K562 (cell line): ENCODE data around the gene EEA1. TPM values are rescaled to one million over a fixed set of nuclear protein-coding genes. Genes with fewer than 3 reads are reported as not detected.

Source experiments
- ATAC-seq: fragments of 200-7000 bp; cut with Tn5 transposase; 3 replicates; pipeline ENCODE4 v1.9.1; 2020; ENCODE audit warnings: moderate library complexity
- BruUV-seq: library from RNA; stranded (reverse); fragments of 400-500 nt; replicated peaks from 2 replicates; lab custom pipeline; 2021; lab: Mats Ljungman, UMichigan
- CTCF ChIA-PET: fragments of 300-600 bp; formaldehyde crosslinking; extraction: SDS; loops from one replicate; lab custom pipeline; 2021; ENCODE audit warnings: low intra/inter-chr PET ratio; lab: Yijun Ruan, JAX
- POLR2A ChIA-PET: fragments of 300-600, 350-650 bp; sonication (Branson Sonifier 250); formaldehyde crosslinking; extraction: SDS; loops from one replicate; lab custom pipeline; 2021; ENCODE audit warnings: antibody characterized with exemption, inconsistent platforms; lab: Yijun Ruan, JAX
- DNase-seq, 4 experiments: peaks; one replicate each; pipeline versions ENCODE4 v3.0.0 to v3.0.0-alpha.2; 2011 to 2018; ENCODE audit warnings: low spot score in 3 of 4, mixed read lengths in 3 of 4; ENCODE audit errors: extremely low read depth in 1 of 4
- FAIRE-seq: peaks from 2 replicates; lab custom pipeline; 2011; peaks lifted over from hg19 to GRCh38; lab: Jason Lieb, UNC
- H2AFZ ChIP-seq: 2 replicates; pipeline ENCODE4 v1.6.0; 2011; ENCODE audit warnings: low read depth, low read length, control low read depth, inconsistent platforms
- H3K27ac ChIP-seq: fragments of 200-600 bp; 3 replicates; pipeline ENCODE4 v1.8.0; 2011; ENCODE audit warnings: low read depth, mild to moderate bottlenecking, control low read depth, inconsistent platforms, low read length, moderate library complexity, mixed read lengths; ENCODE audit errors: extremely low read depth
- H3K27me3 ChIP-seq, 2 experiments: fragments of 300-600 bp in 1 of 2; 2 replicates in 1 of 2; 3 replicates in 1 of 2; pipeline versions ENCODE4 v1.6.0 to v1.8.0; 2011; ENCODE audit warnings: inconsistent platforms in 2 of 2, low read length in 2 of 2, mild to moderate bottlenecking in 1 of 2, mixed read lengths in 1 of 2, moderate library complexity in 1 of 2; ENCODE audit not compliant: control insufficient read depth in 2 of 2, insufficient read depth in 2 of 2
- H3K36me3 ChIP-seq: fragments of 300-600 bp; 3 replicates; pipeline ENCODE4 v1.8.0; 2011; ENCODE audit warnings: mild to moderate bottlenecking, low read length, inconsistent platforms; ENCODE audit not compliant: control insufficient read depth, insufficient read depth
- H3K4me1 ChIP-seq, 2 experiments: fragments of 200-600 bp in 1 of 2; replicated peaks in 1 of 2; 2 replicates in 1 of 2; 3 replicates in 1 of 2; pipeline versions ENCODE4 v1.5.1 to v1.8.0; 2011; ENCODE audit warnings: inconsistent platforms in 2 of 2, low read length in 2 of 2, mild to moderate bottlenecking in 1 of 2, mixed read lengths in 1 of 2, moderate library complexity in 1 of 2; ENCODE audit not compliant: control insufficient read depth in 2 of 2, insufficient read depth in 2 of 2
- H3K4me2 ChIP-seq: 2 replicates; pipeline ENCODE4 v1.6.1; 2011; ENCODE audit warnings: low read length, control low read depth, inconsistent platforms, mixed read lengths; ENCODE audit not compliant: insufficient read depth
- H3K4me3 ChIP-seq: fragments of 200-600 bp; sonication (generic), shearing (Covaris generic); 2 replicates; pipeline ENCODE4 v1.5.1; 2016; ENCODE audit warnings: control low read depth, inconsistent platforms
- H3K79me2 ChIP-seq: fragments of 200-600 bp; 3 replicates; pipeline ENCODE4 v1.8.0; 2011; ENCODE audit warnings: low read length, inconsistent platforms; ENCODE audit not compliant: control insufficient read depth, insufficient read depth
- H3K9ac ChIP-seq, 2 experiments: 2 replicates each; pipeline versions ENCODE4 v1.6.0 to v1.6.1; 2011; ENCODE audit warnings: low read depth in 2 of 2, low read length in 2 of 2, control low read depth in 1 of 2, inconsistent platforms in 1 of 2, mild to moderate bottlenecking in 1 of 2, mixed read lengths in 1 of 2; ENCODE audit not compliant: insufficient read depth in 1 of 2
- H3K9me1 ChIP-seq: one replicate; pipeline ENCODE4 v1.6.0; 2011; ENCODE audit warnings: inconsistent platforms, mild to moderate bottlenecking, low read length, moderate library complexity; ENCODE audit not compliant: control insufficient read depth, insufficient read depth
- H3K9me3 ChIP-seq: replicated peaks from 2 replicates; pipeline ENCODE4 v1.5.1; 2011; ENCODE audit warnings: low read depth, low read length, inconsistent platforms; ENCODE audit not compliant: control insufficient read depth, insufficient read depth
- H4K20me1 ChIP-seq: replicated peaks from 2 replicates; pipeline ENCODE4 v1.6.1; 2011; ENCODE audit warnings: low read length, inconsistent platforms, mixed read lengths; ENCODE audit not compliant: control insufficient read depth, insufficient read depth
- FOXA3 ChIP-seq, 2 experiments: fragments of 450-650 bp in 1 of 2; sonication (generic) in 1 of 2; formaldehyde crosslinking; IDR thresholded peaks in 1 of 2; conservative IDR thresholded peaks in 1 of 2; 2 replicates each; pipeline versions ENCODE4 v1.4.0 to v1.8.0; 2020 to 2022; ENCODE audit warnings: mild to moderate bottlenecking in 2 of 2, missing genetic modification reagents in 1 of 2
- KDM4B ChIP-seq, 2 experiments: fragments of 450-650 bp in 1 of 2; sonication (generic) in 1 of 2; IDR thresholded peaks; 2 replicates each; pipeline ENCODE4 v1.6.1; 2016 to 2017; ENCODE audit warnings: borderline replicate concordance in 2 of 2, antibody characterized with exemption in 1 of 2, low read depth in 1 of 2, mild to moderate bottlenecking in 1 of 2
- MCM7 ChIP-seq, 2 experiments: fragments of 450-650 bp; IDR thresholded peaks; 2 replicates each; pipeline ENCODE4 v1.6.1; 2016 to 2018
- POLR2G ChIP-seq: fragments of 200-400 bp; formaldehyde crosslinking; IDR thresholded peaks from 2 replicates; pipeline ENCODE4 v1.6.1; 2017; ENCODE audit warnings: low read depth, mild to moderate bottlenecking, antibody characterized with exemption, low read length, moderate library complexity
- THAP7 ChIP-seq: fragments of 250-450 bp; sonication (Bioruptor Pico); IDR thresholded peaks from 2 replicates; pipeline ENCODE4 v1.5.0; 2021
- YBX1 ChIP-seq: fragments of 450-650 bp; IDR thresholded peaks from 2 replicates; pipeline ENCODE4 v1.7.1; 2016; ENCODE audit warnings: mild to moderate bottlenecking
- ZNF140 ChIP-seq: fragments of 250-450 bp; sonication (Bioruptor Pico); IDR thresholded peaks from 2 replicates; pipeline ENCODE4 v1.8.0; 2021; ENCODE audit warnings: moderate library complexity, mild to moderate bottlenecking, inconsistent platforms
- WGBS: fragments of 100-300 bp; shearing (Covaris generic); methylation state at CpG from one replicate; pipeline ENCODE4 v1.1.6; 2016; ENCODE audit warnings: low coverage, mixed read lengths; ENCODE audit not compliant: insufficient coverage; ENCODE audit errors: missing lambda C conversion rate; 5-methylcytosine and 5-hydroxymethylcytosine counted together
- in situ Hi-C: fragments of 300-500 bp; cut with MboI; formaldehyde crosslinking; loops from 4 replicates; pipeline ENCODE4 v1.15.0; 2018; ENCODE audit warnings: inconsistent platforms, mixed read lengths
- intact Hi-C: fragments of 100-400 bp; cut with micrococcal nuclease; formaldehyde crosslinking; loops from 2 replicates; pipeline ENCODE4 v1.14.2; 2022
- polyA plus RNA-seq, 8 experiments: library from polyadenylated mRNA; depleted of rRNA in 4 of 8; stranded (reverse) in 5 of 8; unstranded in 3 of 8; fragments of >200 nt; fragmentation: Nextera tagmentation in 2 of 8; fragmentation: Illumina TruSeq in 1 of 8; extraction: Ambion mirVana in 2 of 8; extraction: Trizol in 1 of 8; gene quantifications; 2 replicates each; pipeline versions ENCODE4 v1.2.1 to v1.2.3, GENCODE V29; 2011 to 2014; ENCODE audit warnings: inconsistent platforms in 1 of 8, missing spikeins in 1 of 8
- total RNA-seq, 7 experiments: library from RNA; depleted of rRNA in 6 of 7; stranded (reverse); fragments of >200 nt in 6 of 7; fragmentation: Illumina TruSeq in 2 of 7; extraction: Trizol in 2 of 7; gene quantifications; 2 replicates each; pipeline versions ENCODE4 v1.2.1 to v1.2.3, GENCODE V29; 2011 to 2021; ENCODE audit warnings: low replicate concordance in 1 of 7
- TF ChIP-seq, protein P1 (sequence below): fragments of 450-650 bp; formaldehyde crosslinking; IDR thresholded peaks from 2 replicates; pipeline ENCODE4 v1.4.0; 2022; ENCODE audit warnings: missing genetic modification characterization
- TF ChIP-seq, protein P2 (sequence below): IDR thresholded peaks from 3 replicates; pipeline ENCODE4 v1.6.1; 2011; ENCODE audit warnings: borderline replicate concordance, mild to moderate bottlenecking, moderate library complexity; ENCODE audit not compliant: insufficient read length; ENCODE audit errors: extremely low read depth

EEA1 gene
- total and polyA plus RNA-seq, 9 of the 15 experiments (the other 6 are each of a cell fraction or from before 2014, with no cell fraction given) = 3.5 to 17.1 (median 7.5) TPM

DNA sequence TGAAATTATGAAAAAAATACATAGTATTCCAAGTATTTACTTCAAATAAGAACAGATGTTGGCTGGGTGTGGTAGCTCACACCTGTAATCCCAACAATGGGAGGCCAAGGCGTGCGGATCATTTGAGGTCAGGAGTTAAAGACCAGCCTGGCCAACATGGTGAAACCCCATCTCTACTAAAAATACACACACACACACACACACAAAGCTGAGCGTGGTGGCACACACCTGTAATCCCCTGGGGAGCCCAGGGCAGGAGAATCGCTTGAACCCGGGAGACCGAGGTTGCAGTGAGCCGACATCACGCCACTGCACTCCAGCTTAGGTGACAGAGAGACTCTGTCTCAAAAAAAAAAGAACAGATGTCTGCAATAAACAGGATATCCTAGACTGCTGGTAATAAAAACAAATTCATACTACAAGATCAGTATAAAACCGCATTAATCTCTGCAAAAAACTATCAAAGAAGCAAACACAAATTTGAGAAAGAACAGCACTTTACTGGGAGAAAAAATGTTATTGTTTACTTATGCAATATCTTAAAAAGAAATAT lies 23.8 kb downstream of the EEA1 start:
- POLR2A ChIA-PET = no interaction called here
- Histone ChIP-seq H3K9me1 (no peaks in the 10 kb centered on the region), H3K9me3 (no peaks in the 10 kb centered on the region), H3K79me2 (peaks cover 65% of the 10 kb centered on the region), H3K36me3 (no peaks in the 10 kb centered on the region), H3K9ac (no peak overlapping the region), H3K4me1 (no peaks in the 10 kb centered on the region), H4K20me1 (no peaks in the 10 kb centered on the region), H3K4me2 (no peak overlapping the region), H3K27me3 (no peaks in the 10 kb centered on the region), H3K27ac (no peak overlapping the region), H3K4me3 (no peak overlapping the region), H2AFZ (no peak overlapping the region)
- in situ Hi-C loops = no loop called here
- BruUV-seq = no TSS peak
- no peak for FAIRE-seq
- CTCF ChIA-PET = no interaction called here
- ATAC-seq = no peak
- DNase-seq = no peak
- WGBS = 84% methylated on average over 9 of the region's 9 CpGs
- intact Hi-C loops = no loop called here
- TF ChIP-seq, protein P1, sequence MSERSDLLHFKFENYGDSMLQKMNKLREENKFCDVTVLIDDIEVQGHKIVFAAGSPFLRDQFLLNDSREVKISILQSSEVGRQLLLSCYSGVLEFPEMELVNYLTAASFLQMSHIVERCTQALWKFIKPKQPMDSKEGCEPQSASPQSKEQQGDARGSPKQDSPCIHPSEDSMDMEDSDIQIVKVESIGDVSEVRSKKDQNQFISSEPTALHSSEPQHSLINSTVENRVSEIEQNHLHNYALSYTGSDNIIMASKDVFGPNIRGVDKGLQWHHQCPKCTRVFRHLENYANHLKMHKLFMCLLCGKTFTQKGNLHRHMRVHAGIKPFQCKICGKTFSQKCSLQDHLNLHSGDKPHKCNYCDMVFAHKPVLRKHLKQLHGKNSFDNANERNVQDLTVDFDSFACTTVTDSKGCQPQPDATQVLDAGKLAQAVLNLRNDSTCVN (CRISPR knock-in tag) = no peak
- TF ChIP-seq ZNF140 (CRISPR knock-in tag) (no peak), THAP7 (CRISPR knock-in tag) (no peak), KDM4B (IDR thresholded peaks at IDR 0.05; ENCODE audit: borderline replicate concordance in 2 of 2, low read depth in 1 of 2) (no peak), YBX1 (no peak), MCM7 (IDR thresholded peaks at IDR 0.05) (no peak), FOXA3 (CRISPR knock-in tag; conservative IDR thresholded peaks at IDR 0.05 in 1 of 2, IDR thresholded peaks at IDR 0.05 in 1 of 2) (no peak), POLR2G (no peak)
- TF ChIP-seq, protein P2, sequence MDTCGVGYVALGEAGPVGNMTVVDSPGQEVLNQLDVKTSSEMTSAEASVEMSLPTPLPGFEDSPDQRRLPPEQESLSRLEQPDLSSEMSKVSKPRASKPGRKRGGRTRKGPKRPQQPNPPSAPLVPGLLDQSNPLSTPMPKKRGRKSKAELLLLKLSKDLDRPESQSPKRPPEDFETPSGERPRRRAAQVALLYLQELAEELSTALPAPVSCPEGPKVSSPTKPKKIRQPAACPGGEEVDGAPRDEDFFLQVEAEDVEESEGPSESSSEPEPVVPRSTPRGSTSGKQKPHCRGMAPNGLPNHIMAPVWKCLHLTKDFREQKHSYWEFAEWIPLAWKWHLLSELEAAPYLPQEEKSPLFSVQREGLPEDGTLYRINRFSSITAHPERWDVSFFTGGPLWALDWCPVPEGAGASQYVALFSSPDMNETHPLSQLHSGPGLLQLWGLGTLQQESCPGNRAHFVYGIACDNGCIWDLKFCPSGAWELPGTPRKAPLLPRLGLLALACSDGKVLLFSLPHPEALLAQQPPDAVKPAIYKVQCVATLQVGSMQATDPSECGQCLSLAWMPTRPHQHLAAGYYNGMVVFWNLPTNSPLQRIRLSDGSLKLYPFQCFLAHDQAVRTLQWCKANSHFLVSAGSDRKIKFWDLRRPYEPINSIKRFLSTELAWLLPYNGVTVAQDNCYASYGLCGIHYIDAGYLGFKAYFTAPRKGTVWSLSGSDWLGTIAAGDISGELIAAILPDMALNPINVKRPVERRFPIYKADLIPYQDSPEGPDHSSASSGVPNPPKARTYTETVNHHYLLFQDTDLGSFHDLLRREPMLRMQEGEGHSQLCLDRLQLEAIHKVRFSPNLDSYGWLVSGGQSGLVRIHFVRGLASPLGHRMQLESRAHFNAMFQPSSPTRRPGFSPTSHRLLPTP = no peak
